GM18873 (cell line): ENCODE data around the gene GNG10.
A peak's percentile ranks its signal among the peaks of the same experiment; 100 is the strongest.
"Not testable (repeated sequence)": the region's sequence is repeated elsewhere in the genome, so short reads cannot be mapped to it uniquely, and the experiment has no call there.

Source experiments
- ATAC-seq: cut with Tn5 transposase; IDR thresholded peaks from one replicate; pipeline ENCODE4 v1.9.1; 2021; ENCODE audit warnings: mild to moderate bottlenecking, moderate library complexity, moderate number of reproducible peaks; ENCODE audit not compliant: unreplicated experiment, low FRiP score

The GNG10 gene

GRCh38 chr9:111648066-111648465 is 13.3 kb upstream of the GNG10 start:
- no peak for ATAC-seq

DNA sequence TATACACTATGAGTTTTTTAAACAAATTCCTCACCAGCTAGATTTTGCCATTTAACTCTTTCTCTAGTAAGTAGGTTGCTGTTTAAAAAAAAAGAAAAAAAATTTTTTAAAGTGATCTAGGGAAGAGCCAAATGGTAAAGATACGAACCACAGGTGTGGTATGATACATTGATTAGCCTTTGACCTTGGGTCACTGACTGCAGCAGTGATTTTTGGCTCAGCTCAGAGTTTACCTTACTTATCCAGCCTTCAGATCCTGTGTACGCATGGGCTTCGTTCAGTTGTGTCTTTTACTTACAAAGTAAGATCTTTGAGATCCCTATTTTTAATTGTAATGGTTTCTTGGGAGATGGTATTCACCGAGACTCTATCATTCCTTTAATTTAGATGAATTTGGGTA is 12.4 kb upstream of the GNG10 start:
- no peak for ATAC-seq

- no peak for ATAC-seq
These were observed 4.4 kb upstream of the GNG10 start for GRCh38 chr9:111657051-111657450.

DNA sequence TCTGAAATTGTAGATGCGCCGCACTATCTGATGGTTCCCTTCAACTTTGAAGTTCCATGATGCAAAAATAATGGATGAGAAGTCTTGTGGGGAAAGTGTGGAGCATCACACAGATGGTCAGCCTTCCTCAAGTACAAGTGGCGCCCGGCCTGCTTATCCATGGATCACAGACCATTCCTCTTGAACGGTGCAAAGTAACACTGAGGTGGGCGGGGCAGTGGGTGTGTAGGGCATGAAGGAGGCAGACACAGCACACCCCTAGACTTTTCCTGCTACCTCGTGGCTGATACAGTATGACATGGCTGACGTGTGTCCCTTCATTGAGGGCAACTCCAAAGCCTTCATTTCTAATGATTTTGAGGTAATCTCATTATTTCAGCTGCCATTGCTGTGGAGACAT is 2.5 kb upstream of the GNG10 start:
- no peak for ATAC-seq

GRCh38 chr9:111659691-111660090 is 1.7 kb upstream of the GNG10 start:
- ATAC-seq = no peak

- ATAC-seq = peak; percentile 25
These were observed 557 bp downstream of the GNG10 start for GRCh38 chr9:111661802-111662521.

GRCh38 chr9:111662576-111663300 is 1.3 kb downstream of the GNG10 start:
- peak; percentile 7 for ATAC-seq

- no peak for ATAC-seq
These were observed 2.0 kb downstream of the GNG10 start for GRCh38 chr9:111663301-111663823.

DNA sequence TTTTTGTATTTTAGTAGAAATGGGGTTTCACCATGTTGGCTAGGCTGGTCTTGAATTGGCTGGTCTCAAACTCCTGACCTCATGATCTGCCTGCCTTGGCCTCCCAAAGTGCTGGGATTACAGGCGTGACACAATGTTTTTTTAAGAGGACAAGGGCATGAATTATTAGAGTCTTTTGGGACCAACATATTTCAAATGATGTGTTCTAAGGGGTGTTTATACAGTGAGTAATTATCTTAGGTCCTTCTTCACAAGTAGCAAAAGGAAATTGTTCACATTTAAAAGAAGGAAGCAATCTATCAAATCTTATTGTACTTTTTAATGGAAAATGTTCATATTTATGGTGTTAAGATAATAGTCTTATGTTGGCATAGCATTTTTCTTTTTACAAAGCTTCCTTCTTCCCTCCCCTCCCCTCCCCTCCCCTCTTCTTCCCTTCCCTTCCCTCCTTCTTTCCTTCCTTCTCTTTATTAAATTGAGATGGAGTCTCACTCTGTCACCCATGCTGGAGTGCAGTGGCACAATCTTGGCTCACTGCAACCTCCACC is 6.7 kb downstream of the GNG10 start:
- no peak for ATAC-seq

- not testable (repeated sequence) for ATAC-seq
These were observed 7.2 kb downstream of the GNG10 start for GRCh38 chr9:111668601-111669000.

GRCh38 chr9:111674319-111674718 is 12.9 kb downstream of the GNG10 start:
- no peak for ATAC-seq

DNA sequence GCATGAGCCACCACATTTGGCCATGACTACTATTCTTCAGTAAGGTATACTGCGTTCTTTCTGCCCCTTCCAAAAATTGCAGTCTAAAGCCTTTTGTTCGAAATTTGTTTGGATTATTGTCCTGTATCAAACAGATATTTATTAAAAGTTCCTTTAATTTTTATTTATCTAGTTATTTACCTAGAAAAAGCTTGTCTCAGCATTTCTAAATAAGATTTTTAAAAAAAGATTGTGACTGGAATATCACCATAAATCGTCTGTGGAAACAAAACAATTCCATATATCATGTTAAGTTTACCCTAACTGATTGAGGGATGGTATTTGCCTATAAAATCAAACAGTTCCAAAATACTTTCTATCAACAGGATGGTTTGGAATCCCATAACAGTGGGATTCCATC is 14.7 kb downstream of the GNG10 start:
- ATAC-seq = no peak

DNA sequence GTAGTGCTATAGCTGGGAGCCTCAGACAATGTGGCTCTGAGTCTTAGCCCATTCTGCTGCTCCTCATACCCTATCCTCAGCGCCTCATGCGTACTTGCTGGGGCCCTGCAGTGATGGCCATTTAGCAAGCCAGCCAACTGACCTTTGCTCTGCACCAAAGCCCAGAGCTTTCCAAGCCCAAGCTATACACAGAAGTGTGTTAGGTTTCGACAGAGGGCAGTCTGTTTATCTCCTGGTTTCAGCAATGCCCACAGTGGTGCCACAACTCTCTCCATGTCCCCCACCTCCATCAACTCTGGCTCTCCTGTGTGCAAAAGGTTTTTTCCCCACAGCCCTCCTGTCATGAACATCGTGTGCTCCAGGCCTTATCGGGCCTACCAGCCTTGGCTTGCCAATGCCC is 16.9 kb downstream of the GNG10 start:
- no peak for ATAC-seq

DNA sequence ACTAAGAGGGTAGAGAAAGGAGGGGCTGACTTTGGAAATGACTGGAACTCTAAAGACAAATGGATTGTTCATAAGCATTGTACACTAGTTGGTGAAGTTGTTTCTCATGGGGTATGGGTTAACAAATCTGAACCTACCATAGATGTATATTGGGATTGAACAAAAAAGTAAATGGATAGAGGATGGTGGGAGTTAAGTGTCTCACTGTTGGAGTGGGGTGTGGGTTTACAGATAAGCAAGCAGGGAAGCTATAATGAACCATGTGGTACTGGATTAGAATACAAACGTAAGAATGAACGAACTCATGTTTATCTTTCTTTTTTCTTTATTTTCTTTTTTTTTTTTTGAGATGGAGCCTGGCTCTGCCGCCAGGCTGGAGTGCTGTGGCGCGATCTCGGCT is 17.8 kb downstream of the GNG10 start:
- no peak for ATAC-seq

GRCh38 chr9:111683392-111683791 is 22.0 kb downstream of the GNG10 start:
- ATAC-seq = no peak

DNA sequence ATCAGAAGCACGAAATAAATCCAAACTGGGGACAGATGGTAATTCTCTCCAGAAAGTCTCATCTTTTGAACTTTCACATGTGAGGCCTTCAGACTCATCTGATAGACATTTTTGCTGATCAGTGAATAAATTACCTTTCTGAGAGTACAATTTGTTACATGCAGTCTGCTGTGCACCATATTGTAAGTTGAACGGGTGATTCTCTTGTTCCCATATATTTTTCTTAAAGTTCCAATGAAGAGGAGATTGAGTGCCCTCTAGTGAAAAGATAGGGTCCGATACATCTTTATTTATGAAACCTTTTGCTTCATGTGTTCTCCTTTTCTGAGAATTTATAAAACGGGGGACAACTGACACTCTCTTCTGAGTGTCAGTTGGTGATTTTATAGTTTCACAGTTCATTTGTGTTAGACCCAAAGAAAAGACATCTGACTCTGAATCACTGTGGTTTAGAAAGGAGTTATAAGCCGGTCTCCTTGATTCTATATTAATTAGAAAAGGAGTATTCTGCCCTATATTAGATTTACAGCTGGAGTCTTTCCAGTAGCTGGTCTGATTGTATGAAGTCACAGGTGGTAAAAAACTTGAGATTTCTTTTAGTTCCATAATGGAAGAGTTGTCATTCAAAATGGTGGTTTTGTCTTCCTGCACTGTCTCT is 30.4 kb downstream of the GNG10 start:
- no peak for ATAC-seq

GRCh38 chr9:111696796-111697195 is 35.4 kb downstream of the GNG10 start:
- no peak for ATAC-seq

DNA sequence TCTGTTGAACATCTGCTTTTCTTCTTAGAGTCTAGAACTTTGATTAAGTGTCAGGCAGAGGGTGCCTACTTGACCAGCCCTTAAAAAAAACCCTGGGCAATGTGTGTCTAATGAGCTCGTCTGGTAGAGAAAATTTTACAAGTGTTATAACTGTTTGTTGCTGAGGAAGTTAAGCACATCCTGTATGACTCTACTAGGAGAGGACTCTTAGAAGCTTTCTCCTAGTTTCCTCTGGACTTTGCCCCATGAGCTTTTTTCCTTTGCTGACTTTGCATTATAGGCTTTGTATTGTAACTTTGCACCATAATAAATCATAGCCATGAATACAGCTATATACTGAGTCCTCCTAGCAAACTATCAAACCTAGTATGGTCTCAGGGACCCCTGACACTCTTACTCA is 39.4 kb downstream of the GNG10 start:
- ATAC-seq = no peak

GRCh38 chr9:111704503-111704902 is 43.1 kb downstream of the GNG10 start:
- ATAC-seq = no peak

DNA sequence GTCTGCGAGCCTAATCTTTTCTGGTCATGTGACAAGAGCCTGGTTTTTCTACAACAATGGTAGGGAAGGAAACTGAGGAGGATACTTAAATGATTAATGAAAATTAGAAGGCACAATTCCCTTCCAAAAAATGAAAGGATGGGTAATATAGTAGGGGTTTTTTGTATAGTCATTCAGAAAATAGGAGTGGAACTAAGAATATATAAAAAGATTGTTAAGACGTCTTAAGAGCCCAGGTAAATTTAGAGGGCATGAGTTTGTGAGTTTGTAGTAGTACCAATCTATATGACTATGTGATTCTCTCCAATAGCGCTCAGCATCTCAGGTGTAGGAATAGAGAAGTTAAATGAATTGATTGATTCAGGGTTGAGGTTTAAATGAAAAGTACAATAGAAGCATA is 50.1 kb downstream of the GNG10 start:
- ATAC-seq = no peak

DNA sequence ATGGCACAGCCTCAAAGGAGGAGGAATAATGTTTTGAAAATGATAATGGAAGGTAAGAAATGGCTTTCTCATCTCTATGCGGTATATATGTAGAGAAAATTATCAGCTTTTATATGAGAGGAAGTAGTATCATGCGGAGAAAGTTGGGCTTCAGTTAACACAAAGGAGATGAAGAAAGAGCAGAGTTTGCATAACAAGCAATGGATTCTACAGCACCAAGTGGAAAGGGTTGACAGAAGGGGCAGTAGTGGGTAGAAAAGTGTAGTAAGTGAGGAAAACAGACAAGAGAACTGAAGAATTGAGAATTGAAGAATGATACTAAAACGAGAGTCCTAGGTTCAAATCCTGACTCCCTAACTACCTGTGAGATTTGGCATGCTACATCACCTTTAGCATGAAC is 51.0 kb downstream of the GNG10 start:
- no peak for ATAC-seq
